IPS DF 19.7 (cell line): ENCODE measurements around the gene CIAO1.
"Not testable (repeated sequence)": the region's sequence is repeated elsewhere in the genome, so short reads cannot be mapped to it uniquely, and the experiment has no call there.

Experiments
- DNase-seq: peaks from one replicate; pipeline ENCODE4 v3.0.0-alpha.2; 2013; ENCODE audit warnings: low read depth, low spot score

Gene CIAO1

DNA sequence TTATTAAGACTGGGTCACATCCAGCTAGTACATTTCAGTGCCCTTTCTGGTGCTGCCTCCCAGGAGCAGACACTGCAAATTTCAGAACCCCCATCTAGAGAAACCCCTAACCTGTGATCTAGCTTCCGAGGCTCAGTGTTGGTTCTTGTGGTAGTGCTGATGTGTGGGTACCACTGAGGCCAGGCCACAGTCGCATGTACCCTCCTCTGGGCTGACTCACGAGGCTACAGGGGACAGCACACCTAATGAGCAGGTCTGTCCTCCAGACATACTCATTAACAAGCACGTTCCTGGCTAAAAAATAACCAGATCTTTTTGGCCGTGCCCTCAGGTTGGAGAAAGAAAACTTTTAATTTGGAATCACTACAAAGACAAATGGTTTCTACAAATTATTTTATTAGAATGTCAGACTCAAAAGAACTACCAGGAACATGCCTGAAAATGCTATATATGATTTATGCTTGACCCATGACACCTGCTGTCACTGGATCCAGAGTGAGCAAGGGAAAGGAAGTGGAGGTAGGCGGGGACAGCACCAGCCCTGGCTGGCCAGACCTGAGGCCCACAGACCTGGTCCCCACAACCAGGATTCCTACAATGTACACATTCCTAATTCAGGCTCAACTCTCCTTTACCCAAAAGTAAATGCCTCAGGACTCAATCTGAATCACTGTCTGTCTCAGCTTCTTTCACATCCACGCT, 8.5 kb downstream of the CIAO1 start:
- no peak for DNase-seq

DNA sequence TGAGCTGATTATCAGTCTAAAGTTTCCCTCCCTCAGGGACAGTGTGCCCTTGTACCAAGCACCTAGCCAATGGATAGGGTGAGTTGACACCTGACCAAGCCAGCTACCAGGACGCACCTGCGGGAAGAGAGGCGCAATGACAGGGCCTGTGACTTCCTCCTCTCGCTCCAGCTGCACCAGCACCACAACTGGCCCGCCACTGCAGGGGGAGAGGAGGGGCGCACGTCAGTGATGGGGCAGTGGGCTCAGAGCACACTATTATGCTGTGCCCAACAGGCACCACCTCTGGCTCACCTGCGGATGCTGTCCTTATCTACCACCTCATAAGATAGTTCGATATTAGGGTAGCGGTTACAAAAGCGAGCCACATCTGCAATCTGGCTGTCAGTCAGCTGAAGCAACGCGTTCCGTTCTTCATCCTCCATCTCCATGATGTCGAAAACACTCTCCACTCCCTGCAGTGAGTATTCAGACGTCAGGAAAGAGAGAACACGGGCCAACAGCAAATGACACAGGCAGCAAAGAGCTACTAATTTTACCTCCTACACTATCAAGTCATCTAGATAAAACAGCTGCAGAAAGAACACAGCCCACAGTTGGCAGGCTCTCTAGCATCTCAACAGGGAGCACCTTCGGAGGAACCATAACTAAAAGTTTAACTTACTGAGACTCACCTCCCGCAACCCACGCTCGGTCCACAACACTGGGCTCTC, 10.9 kb downstream of the CIAO1 start:
- DNase-seq = no peak

DNA sequence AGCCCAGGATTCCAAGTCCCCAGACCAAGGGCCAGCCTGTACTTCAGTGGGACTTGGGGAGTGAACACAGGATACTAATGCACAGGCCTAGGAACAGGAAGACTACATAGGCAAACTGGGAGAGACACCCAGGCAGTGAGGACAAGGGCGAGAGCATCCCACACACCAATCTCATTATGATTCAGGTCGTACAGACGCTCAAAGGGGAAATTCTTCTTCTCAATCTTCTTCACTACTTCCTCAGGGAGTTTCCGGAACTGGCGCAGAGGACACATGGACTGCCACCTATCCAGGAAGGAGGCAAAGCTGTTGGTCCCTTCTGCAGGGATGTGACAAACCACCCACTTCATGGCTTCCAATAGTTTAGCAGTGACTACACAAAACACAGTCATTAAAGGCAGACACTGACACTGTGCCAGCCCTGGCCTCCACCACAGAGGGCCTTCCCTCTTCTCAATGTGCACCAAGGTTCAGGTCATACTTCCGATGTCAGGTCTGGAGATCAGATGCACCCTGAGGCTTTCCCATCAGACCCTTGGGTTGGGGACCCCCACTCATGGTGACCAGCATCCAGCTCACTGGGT, 21.3 kb downstream of the CIAO1 start:
- DNase-seq = no peak

- DNase-seq = no peak
Measured at GRCh38 chr2:96291751-96292150, 25.7 kb downstream of the CIAO1 start.

DNA sequence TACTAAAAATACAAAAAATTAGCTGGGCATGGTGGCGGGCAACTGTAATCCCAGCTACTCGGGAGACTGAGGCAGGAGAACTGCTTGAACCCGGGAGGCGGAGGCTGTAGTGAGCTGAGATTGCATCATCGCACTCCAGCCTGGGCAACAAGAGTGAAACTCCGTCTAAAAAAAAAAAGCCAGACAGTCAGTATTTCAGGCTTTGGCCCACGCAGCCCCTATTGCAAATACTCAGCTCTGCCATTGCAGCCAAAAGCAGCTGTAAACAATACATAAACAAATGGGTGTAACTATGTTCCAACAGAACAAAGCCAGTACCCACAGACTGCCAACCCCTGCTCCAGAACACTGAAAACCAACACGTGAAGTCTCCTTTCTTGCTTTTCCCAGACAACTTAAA, 28.2 kb downstream of the CIAO1 start:
- DNase-seq = not testable (repeated sequence)

DNA sequence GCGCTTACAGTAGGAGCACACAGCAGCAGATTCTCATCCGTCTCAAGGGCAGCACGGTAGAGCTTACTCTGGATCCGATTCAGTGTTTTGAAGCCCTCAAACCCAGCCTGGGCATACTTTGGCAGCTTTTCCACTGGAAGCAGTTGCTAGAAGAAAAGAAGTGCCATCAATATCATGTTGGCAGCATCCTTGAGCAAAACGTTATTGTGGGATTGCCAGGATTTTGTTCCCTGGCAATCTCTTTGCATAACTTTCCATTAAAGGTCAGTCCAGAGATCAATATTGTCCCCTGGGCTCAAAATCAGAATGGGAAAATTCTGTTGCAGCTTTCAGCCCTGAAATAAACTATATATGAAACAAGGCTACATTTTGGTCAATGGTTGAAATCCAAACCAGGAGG, 30.9 kb downstream of the CIAO1 start:
- no peak for DNase-seq

- DNase-seq = no peak
Measured at GRCh38 chr2:96301865-96302264, 35.8 kb downstream of the CIAO1 start.

DNA sequence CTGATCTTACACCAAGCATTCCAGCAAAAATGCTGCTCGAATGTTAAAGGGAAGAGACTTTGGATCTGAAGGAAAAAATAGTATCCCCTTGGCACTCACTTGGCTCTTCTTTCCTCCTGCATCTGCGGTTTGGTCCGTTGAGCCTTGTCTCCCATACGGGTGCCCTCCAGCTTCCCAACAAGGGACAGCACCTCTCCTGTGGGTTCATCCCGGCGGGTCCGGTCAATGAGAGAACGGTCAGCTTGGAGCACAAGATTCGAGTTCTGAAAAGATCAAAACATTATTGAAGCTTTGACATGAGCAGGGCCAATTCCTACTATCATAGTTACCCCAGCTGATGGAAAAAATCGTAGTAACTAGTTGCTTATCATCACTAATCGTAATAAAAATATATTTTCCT, 38.6 kb downstream of the CIAO1 start:
- no peak for DNase-seq

GRCh38 chr2:96305091-96305978, 39.3 kb downstream of the CIAO1 start, which contains the start of gene SNRNP200:
TSS of gene SNRNP200 (minus strand) at chr2:96305546. CDS start at chr2:96305437, 109 bp downstream.
- DNase-seq = peak; percentile 42

DNA sequence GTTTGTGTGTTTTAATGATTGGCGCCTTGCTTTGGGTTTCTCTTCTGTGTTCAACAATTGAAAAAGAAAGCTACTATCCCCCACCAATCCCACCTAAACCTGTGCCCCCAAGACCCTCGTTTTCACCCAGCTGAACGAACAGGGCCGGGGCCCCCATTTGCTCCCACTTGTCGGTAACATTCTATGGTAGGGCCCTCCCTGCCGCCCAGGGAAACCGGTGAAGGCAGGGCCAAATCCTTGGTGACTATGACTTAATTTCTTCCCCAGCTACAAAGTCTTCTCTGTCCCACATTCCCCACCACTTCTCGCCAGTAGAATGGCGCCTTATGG, 39.9 kb downstream of the CIAO1 start:
- DNase-seq = no peak

- no peak for DNase-seq
Measured at GRCh38 chr2:96306370-96306769, 40.3 kb downstream of the CIAO1 start.

- no peak for DNase-seq
Measured at GRCh38 chr2:96308248-96308647, 42.2 kb downstream of the CIAO1 start.

- no peak for DNase-seq
Measured at GRCh38 chr2:96315005-96315399, 49.0 kb downstream of the CIAO1 start.

DNA sequence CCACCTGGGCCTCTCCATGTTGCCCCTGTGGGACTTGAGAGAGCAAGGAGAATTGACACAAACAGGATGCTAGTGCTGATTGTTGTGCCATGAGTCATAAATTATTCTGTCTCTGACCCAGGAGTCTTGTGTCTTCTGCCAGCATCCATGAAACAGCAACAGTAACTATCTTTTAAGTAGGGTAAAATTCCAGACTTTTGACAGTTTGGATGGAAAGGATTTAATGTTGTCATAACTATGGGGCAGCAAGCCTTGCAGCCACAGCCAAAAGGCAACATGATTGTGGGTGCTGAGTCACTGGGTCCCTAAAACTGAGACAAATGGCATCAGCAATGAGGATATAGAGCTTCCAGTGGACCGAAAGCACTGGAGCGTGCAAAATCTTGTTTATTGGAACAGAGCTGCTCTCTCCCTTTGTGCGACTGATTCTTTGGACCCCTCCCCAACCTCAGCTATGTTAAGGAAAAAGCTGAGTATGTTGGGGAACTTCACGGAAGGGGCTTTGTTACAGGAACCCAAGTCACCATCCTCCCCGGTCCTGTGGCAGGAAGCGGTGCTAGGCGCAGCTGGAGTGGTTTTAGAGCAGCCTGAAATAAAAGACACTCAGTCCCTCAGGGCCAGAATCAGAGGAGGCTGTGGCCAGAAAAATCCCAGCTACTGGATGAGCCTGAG, 49.5 kb downstream of the CIAO1 start:
- no peak for DNase-seq

DNA sequence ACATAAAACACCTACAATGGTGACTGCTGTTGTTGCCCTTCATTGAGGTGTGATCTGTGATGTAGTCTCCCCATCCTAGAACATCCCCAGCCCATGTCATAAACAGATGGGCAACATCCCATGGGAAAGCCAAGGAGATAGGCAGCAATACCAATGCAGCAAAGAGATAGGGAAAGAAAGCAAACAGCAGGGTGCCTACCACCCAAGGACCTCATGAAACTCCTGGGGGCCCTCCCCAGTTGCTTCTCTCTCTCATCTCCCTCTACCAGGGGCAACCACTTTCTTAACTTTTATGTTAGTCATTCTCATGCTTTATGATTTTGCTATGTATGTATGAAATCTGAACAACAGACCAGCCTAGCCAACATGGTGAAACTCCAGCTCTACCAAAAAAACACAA, 51.0 kb downstream of the CIAO1 start:
- DNase-seq = no peak

DNA sequence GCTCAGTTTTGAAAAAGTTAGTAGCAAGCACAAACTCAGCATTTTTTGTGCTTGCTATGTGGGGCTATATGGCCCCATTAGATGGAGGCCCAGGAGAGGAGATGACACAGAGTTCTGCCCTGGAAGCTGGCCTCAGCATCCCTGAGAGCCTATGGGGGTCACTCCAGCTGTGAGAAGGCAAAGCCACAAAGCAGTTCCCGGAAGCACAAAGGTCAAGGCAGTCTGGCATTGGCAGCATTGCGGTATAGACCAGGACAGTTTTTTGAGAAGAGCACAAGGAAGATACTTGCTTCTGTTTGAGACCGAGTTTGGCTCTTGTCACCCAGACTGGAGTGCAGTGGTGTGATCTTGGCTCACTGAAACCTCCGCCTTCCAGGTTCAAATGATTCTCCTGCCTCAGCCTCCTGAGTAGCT, 51.6 kb downstream of the CIAO1 start:
- DNase-seq = no peak

- DNase-seq = no peak
Measured at GRCh38 chr2:96318723-96319122, 52.7 kb downstream of the CIAO1 start.

GRCh38 chr2:96319396-96319795, 53.4 kb downstream of the CIAO1 start:
- DNase-seq = no peak

- DNase-seq = no peak
Measured at GRCh38 chr2:96320326-96320725, 54.3 kb downstream of the CIAO1 start.

- DNase-seq = no peak
Measured at GRCh38 chr2:96320728-96321622, 55.0 kb downstream of the CIAO1 start.
